HepG2 (cell line): ENCODE measurements around the gene PDCD5.

Experiments
- BRCA1 ChIP-seq: sonication (generic); formaldehyde crosslinking; IDR thresholded peaks from 2 replicates; pipeline ENCODE4 v1.4.0; 2020; ENCODE audit warnings: missing genetic modification reagents
- FOXA3 ChIP-seq: IDR thresholded peaks from 2 replicates; pipeline ENCODE4 v1.6.1; 2016; ENCODE audit warnings: missing genetic modification reagents, missing compliant biosample characterization
- POLR2A ChIP-seq, 2 experiments: IDR thresholded peaks; 2 replicates each; pipeline ENCODE4 v1.6.1; 2011; ENCODE audit warnings: low read depth in 2 of 2, low read length in 2 of 2, mild to moderate bottlenecking in 1 of 2, moderate library complexity in 1 of 2; ENCODE audit not compliant: insufficient read depth in 1 of 2
- SETDB1 ChIP-seq: sonication (generic); formaldehyde crosslinking; IDR thresholded peaks from 2 replicates; pipeline ENCODE4 v1.5.1; 2020; ENCODE audit warnings: missing genetic modification reagents, mild to moderate bottlenecking, borderline replicate concordance
- SP1 ChIP-seq, 2 experiments: fragments of 450-650 bp in 1 of 2; sonication (generic) in 1 of 2; formaldehyde crosslinking in 1 of 2; IDR thresholded peaks; 2 replicates each; pipeline versions ENCODE4 v1.4.0 to v1.6.1; 2016 to 2020; ENCODE audit warnings: missing genetic modification reagents in 1 of 2
- ZNF274 ChIP-seq: sonication (generic); formaldehyde crosslinking; IDR thresholded peaks from 2 replicates; pipeline ENCODE4 v1.5.1; 2020; ENCODE audit warnings: mild to moderate bottlenecking, missing genetic modification reagents
- TF ChIP-seq, protein P1 (sequence below): sonication (generic); formaldehyde crosslinking; IDR thresholded peaks from 2 replicates; pipeline ENCODE4 v1.5.0; 2020; ENCODE audit warnings: mild to moderate bottlenecking, missing genetic modification reagents, moderate library complexity
- TF ChIP-seq, protein P2 (sequence below): sonication (generic); formaldehyde crosslinking; IDR thresholded peaks from 2 replicates; pipeline ENCODE4 v1.5.0; 2020; ENCODE audit warnings: missing genetic modification reagents
- TF ChIP-seq, protein P3 (sequence below): IDR thresholded peaks from 2 replicates; pipeline ENCODE4 v1.6.1; 2016; ENCODE audit warnings: low read depth, missing genetic modification reagents, missing compliant biosample characterization
- TF ChIP-seq, protein P4 (sequence below): sonication (generic); formaldehyde crosslinking; IDR thresholded peaks from 2 replicates; pipeline ENCODE4 v1.4.0; 2020; ENCODE audit warnings: missing genetic modification reagents, low read depth, mild to moderate bottlenecking, borderline replicate concordance
- TF ChIP-seq, protein P5 (sequence below): sonication (generic); formaldehyde crosslinking; IDR thresholded peaks from 2 replicates; pipeline ENCODE4 v1.4.0; 2020; ENCODE audit warnings: missing genetic modification reagents, borderline replicate concordance

DNA sequence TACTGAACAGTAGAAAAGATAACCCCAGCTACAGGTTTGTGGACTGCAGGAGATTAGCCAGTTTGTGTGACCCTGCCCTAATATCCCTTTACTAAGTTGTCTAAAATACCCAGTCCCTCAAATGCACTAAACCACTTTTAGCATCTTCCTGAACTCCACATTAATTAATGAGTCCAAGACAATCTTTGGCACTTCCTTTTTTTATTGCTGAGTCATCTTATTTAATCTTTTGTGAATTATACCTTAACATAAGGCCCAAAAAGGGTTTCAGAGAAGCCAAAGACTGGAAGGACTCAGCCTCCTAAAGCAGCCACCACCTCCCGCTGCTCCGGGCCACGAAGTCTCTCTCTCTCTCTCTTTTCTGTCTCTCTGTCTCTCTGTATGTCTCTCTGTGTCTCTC, 48.8 kb upstream of the PDCD5 start:
- TF ChIP-seq SP1 (IDR thresholded peaks at IDR 0.05) (no peak), SP1 (CRISPR knock-in tag; IDR thresholded peaks at IDR 0.05) (no peak), FOXA3 (CRISPR knock-in tag) (no peak), POLR2A (IDR thresholded peaks at IDR 0.05; ENCODE audit: insufficient read depth in 1 of 2, low read depth in 2 of 2, low read length in 2 of 2) (no peak), SETDB1 (no peak), BRCA1 (CRISPR knock-in tag) (no peak), ZNF274 (CRISPR knock-in tag) (no peak)
- TF ChIP-seq, protein P1, sequence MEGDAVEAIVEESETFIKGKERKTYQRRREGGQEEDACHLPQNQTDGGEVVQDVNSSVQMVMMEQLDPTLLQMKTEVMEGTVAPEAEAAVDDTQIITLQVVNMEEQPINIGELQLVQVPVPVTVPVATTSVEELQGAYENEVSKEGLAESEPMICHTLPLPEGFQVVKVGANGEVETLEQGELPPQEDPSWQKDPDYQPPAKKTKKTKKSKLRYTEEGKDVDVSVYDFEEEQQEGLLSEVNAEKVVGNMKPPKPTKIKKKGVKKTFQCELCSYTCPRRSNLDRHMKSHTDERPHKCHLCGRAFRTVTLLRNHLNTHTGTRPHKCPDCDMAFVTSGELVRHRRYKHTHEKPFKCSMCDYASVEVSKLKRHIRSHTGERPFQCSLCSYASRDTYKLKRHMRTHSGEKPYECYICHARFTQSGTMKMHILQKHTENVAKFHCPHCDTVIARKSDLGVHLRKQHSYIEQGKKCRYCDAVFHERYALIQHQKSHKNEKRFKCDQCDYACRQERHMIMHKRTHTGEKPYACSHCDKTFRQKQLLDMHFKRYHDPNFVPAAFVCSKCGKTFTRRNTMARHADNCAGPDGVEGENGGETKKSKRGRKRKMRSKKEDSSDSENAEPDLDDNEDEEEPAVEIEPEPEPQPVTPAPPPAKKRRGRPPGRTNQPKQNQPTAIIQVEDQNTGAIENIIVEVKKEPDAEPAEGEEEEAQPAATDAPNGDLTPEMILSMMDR (CRISPR knock-in tag): no peak
- TF ChIP-seq, protein P2, sequence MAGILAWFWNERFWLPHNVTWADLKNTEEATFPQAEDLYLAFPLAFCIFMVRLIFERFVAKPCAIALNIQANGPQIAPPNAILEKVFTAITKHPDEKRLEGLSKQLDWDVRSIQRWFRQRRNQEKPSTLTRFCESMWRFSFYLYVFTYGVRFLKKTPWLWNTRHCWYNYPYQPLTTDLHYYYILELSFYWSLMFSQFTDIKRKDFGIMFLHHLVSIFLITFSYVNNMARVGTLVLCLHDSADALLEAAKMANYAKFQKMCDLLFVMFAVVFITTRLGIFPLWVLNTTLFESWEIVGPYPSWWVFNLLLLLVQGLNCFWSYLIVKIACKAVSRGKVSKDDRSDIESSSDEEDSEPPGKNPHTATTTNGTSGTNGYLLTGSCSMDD: no peak
- TF ChIP-seq, protein P3, sequence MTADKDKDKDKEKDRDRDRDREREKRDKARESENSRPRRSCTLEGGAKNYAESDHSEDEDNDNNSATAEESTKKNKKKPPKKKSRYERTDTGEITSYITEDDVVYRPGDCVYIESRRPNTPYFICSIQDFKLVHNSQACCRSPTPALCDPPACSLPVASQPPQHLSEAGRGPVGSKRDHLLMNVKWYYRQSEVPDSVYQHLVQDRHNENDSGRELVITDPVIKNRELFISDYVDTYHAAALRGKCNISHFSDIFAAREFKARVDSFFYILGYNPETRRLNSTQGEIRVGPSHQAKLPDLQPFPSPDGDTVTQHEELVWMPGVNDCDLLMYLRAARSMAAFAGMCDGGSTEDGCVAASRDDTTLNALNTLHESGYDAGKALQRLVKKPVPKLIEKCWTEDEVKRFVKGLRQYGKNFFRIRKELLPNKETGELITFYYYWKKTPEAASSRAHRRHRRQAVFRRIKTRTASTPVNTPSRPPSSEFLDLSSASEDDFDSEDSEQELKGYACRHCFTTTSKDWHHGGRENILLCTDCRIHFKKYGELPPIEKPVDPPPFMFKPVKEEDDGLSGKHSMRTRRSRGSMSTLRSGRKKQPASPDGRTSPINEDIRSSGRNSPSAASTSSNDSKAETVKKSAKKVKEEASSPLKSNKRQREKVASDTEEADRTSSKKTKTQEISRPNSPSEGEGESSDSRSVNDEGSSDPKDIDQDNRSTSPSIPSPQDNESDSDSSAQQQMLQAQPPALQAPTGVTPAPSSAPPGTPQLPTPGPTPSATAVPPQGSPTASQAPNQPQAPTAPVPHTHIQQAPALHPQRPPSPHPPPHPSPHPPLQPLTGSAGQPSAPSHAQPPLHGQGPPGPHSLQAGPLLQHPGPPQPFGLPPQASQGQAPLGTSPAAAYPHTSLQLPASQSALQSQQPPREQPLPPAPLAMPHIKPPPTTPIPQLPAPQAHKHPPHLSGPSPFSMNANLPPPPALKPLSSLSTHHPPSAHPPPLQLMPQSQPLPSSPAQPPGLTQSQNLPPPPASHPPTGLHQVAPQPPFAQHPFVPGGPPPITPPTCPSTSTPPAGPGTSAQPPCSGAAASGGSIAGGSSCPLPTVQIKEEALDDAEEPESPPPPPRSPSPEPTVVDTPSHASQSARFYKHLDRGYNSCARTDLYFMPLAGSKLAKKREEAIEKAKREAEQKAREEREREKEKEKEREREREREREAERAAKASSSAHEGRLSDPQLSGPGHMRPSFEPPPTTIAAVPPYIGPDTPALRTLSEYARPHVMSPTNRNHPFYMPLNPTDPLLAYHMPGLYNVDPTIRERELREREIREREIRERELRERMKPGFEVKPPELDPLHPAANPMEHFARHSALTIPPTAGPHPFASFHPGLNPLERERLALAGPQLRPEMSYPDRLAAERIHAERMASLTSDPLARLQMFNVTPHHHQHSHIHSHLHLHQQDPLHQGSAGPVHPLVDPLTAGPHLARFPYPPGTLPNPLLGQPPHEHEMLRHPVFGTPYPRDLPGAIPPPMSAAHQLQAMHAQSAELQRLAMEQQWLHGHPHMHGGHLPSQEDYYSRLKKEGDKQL (CRISPR knock-in tag): no peak
- TF ChIP-seq, protein P4, sequence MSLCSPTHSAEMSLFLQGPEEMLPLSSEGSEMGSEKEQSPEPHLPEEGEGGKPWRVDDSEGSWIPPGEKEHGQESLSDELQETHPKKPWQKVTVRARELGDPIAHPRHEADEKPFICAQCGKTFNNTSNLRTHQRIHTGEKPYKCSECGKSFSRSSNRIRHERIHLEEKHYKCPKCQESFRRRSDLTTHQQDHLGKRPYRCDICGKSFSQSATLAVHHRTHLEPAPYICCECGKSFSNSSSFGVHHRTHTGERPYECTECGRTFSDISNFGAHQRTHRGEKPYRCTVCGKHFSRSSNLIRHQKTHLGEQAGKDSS (CRISPR knock-in tag): no peak
- TF ChIP-seq, protein P5, sequence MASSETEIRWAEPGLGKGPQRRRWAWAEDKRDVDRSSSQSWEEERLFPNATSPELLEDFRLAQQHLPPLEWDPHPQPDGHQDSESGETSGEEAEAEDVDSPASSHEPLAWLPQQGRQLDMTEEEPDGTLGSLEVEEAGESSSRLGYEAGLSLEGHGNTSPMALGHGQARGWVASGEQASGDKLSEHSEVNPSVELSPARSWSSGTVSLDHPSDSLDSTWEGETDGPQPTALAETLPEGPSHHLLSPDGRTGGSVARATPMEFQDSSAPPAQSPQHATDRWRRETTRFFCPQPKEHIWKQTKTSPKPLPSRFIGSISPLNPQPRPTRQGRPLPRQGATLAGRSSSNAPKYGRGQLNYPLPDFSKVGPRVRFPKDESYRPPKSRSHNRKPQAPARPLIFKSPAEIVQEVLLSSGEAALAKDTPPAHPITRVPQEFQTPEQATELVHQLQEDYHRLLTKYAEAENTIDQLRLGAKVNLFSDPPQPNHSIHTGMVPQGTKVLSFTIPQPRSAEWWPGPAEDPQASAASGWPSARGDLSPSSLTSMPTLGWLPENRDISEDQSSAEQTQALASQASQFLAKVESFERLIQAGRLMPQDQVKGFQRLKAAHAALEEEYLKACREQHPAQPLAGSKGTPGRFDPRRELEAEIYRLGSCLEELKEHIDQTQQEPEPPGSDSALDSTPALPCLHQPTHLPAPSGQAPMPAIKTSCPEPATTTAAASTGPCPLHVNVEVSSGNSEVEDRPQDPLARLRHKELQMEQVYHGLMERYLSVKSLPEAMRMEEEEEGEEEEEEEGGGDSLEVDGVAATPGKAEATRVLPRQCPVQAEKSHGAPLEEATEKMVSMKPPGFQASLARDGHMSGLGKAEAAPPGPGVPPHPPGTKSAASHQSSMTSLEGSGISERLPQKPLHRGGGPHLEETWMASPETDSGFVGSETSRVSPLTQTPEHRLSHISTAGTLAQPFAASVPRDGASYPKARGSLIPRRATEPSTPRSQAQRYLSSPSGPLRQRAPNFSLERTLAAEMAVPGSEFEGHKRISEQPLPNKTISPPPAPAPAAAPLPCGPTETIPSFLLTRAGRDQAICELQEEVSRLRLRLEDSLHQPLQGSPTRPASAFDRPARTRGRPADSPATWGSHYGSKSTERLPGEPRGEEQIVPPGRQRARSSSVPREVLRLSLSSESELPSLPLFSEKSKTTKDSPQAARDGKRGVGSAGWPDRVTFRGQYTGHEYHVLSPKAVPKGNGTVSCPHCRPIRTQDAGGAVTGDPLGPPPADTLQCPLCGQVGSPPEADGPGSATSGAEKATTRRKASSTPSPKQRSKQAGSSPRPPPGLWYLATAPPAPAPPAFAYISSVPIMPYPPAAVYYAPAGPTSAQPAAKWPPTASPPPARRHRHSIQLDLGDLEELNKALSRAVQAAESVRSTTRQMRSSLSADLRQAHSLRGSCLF (CRISPR knock-in tag): no peak
